HG03135 (cell line): ENCODE results near the gene LRRC46.

ENCODE experiments used
- ATAC-seq: cut with Tn5 transposase; IDR thresholded peaks from one replicate; pipeline ENCODE4 v1.9.1; 2021; ENCODE audit warnings: mild to moderate bottlenecking, moderate library complexity; ENCODE audit not compliant: unreplicated experiment

LRRC46 gene

GRCh38 chr17:47829870-47830269, 1.6 kb upstream of the LRRC46 start:
- ATAC-seq: no peak

DNA sequence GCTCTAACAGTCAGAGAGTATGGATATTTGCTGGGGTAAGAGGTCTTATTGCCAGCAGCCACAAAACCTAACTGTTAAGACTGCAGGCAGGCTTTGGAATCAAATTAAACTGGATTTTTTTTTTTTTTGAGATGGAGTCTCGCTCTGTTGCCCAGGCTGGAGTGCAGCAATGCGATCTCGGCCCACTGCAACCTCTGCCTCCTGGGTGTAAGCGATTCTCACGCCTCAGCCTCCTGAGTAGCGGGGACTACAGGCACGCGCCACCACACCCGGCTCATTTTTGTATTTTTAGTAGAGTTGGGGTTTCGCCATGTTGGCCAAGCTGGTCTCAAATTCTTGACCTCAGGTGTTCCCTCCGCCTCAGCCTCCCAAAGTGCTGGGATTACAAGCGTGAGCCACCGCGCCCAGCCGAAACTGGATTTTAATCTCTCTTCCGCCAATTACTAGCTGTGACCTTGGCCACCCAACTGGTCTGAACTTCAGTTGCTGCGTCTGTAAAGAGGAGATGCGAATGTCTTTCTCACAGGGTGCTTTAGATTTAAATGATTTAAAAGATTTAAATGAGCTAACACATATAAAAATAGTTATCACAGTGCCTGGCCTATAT, 971 bp upstream of the LRRC46 start:
- ATAC-seq: no peak

- no peak for ATAC-seq
These were observed 461 bp downstream of the LRRC46 start for GRCh38 chr17:47831934-47832327.

GRCh38 chr17:47834756-47835155, 3.3 kb downstream of the LRRC46 start:
- ATAC-seq: no peak

DNA sequence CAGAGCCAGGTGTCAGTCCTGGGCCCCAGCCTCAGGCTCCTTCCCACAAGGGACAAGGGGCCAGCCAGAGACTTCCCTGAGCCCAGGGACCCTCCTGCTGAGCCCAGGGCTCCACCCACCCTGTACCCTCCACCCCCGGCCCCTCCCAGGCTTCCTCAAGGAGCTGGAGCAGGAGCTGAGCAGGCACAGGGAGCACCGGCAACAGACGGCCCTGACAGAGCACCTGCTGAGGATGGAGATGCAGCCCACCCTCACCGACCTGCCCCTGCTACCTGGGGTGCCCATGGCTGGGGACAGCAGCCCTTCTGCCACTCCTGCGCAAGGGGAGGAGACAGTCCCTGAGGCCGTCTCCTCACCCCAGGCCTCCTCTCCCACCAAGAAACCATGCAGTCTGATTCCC, 5.1 kb downstream of the LRRC46 start:
- no peak for ATAC-seq

GRCh38 chr17:47837401-47838039, 6.0 kb downstream of the LRRC46 start:
- no peak for ATAC-seq

- ATAC-seq: no peak
These were observed 7.2 kb downstream of the LRRC46 start for GRCh38 chr17:47838636-47839035.

DNA sequence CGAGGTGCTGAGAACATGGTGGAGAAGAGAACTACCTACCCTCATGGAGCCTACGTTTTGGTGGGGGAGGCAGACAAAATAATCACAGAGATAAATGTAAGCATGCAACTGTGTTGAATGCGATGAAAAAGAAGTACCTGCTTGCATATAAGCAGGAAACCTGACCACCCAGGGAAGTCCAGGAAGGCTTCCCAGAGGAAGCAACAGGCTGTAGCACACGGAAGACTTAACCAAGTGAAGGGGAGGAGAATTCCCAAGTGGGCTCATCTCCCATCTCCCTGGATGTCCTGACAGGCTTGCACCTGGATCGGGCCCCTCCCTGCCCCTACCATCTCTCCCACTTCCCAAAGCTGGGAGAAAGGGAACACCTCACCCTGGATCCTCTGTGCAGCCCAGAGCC, 7.6 kb downstream of the LRRC46 start:
- no peak for ATAC-seq

GRCh38 chr17:47840001-47840741, 8.7 kb downstream of the LRRC46 start:
- ATAC-seq: no peak

DNA sequence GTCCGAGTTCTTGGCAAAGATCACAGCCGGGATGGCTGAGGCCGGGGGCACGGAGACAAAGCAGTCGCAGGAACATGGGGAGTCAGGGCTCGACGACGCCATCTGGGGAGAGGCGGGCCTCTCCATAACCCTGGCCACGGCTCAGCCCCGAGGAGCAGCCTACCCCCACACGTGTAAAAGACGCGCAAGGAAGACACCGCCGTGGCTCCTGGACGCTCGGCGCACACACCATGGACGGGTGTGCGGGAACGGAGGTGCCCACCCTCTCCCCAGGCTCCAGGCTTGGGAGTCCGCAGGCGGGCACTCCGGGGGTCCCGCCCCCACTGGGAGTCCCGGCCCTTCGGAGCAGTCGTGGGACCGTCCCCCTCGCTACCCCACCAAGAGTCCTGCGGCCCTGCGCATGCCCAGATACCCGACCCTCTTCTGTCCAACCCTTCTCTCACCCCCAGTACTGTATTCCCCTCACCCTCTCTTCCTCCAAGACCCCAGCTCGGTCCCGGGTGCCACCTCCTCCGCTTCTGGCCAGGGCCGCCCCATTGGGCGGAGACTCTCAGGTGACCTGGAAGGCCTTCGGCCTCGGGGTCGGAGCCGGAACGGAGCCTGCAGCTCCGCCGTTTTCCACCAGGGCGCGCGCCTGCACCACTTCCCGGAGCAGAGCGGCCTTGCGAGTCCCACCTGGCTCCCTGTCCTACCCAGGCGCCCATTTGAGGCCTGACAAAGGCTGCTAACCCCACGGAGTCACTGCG, 9.4 kb downstream of the LRRC46 start, which contains the start of gene SCRN2:
Gene SCRN2, minus strand, starts transcription at position 532 of the 746 bp plus-strand sequence. Its CDS starts 430 bp downstream, at position 102.
- ATAC-seq: peak; percentile 74

- ATAC-seq: no peak
These were observed 10.2 kb downstream of the LRRC46 start for GRCh38 chr17:47841488-47842291.

- ATAC-seq: no peak
These were observed 11.9 kb downstream of the LRRC46 start for GRCh38 chr17:47843391-47843730.

- no peak for ATAC-seq
These were observed 12.8 kb downstream of the LRRC46 start for GRCh38 chr17:47844227-47844626.

GRCh38 chr17:47844814-47845715, 13.6 kb downstream of the LRRC46 start:
- ATAC-seq: no peak

DNA sequence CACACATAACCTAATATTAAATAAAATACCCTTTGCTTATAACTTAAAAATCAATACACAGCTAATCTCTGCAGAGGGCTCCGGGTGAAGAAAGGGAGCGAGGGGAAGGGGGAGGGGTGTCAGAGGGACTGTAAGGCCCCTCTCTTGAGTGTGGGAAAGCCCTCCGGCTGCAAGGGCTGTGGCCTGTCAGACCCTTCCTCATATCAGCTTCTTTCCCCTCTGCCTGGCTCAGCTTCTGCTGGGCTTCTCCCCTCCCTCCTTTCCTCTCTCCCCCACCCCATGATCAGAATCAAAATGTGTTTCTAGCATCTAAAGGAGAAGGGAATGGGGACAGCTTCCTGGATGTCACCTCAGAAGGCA, 14.2 kb downstream of the LRRC46 start:
- no peak for ATAC-seq

GRCh38 chr17:47846716-47847340, 15.4 kb downstream of the LRRC46 start:
- no peak for ATAC-seq

- ATAC-seq: no peak
These were observed 16.1 kb downstream of the LRRC46 start for GRCh38 chr17:47847341-47848197.

- ATAC-seq: no peak
These were observed 16.7 kb downstream of the LRRC46 start for GRCh38 chr17:47848198-47848513.

- ATAC-seq: no peak
These were observed 18.9 kb downstream of the LRRC46 start for GRCh38 chr17:47850373-47850691.
